WI38 (cell line): ENCODE results near the gene CCNY.

Experiments
- H3K4me3 ChIP-seq: 2 replicates; pipeline ENCODE4 v1.5.1; 2011; ENCODE audit warnings: low read depth, mild to moderate bottlenecking, control low read depth, low read length
- CTCF ChIP-seq: IDR thresholded peaks from 2 replicates; pipeline ENCODE4 v1.5.1; 2012; ENCODE audit warnings: low read depth, mild to moderate bottlenecking, control low read depth, low read length

CCNY gene

GRCh38 chr10:35437829-35438228, 101.5 kb downstream of the CCNY start:
- no peak overlapping the region for H3K4me3 ChIP-seq
- no peak for TF ChIP-seq CTCF

- TF ChIP-seq CTCF, result no peak
- no peak overlapping the region for H3K4me3 ChIP-seq
These were observed 102.6 kb downstream of the CCNY start for GRCh38 chr10:35438718-35439571.

GRCh38 chr10:35440016-35440415, 103.7 kb downstream of the CCNY start:
- no peak overlapping the region for H3K4me3 ChIP-seq
- no peak for TF ChIP-seq CTCF

- TF ChIP-seq CTCF, result no peak
- no peak overlapping the region for H3K4me3 ChIP-seq
These were observed 105.7 kb downstream of the CCNY start for GRCh38 chr10:35442028-35442427.

GRCh38 chr10:35442592-35442991, 106.3 kb downstream of the CCNY start:
- TF ChIP-seq CTCF, result no peak
- no peak overlapping the region for H3K4me3 ChIP-seq

- TF ChIP-seq CTCF, result no peak
- H3K4me3 ChIP-seq, result no peak overlapping the region
These were observed 107.5 kb downstream of the CCNY start for GRCh38 chr10:35443858-35444257.

- H3K4me3 ChIP-seq, result no peak overlapping the region
- no peak for TF ChIP-seq CTCF
These were observed 109.0 kb downstream of the CCNY start for GRCh38 chr10:35445150-35445884.
